Endothelial cell of umbilical vein (primary cell): ENCODE data around the gene PPP5C. TPM values are rescaled to one million over a fixed set of nuclear protein-coding genes. Genes with fewer than 3 reads are reported as not detected.

Source experiments
- BruUV-seq: library from RNA; stranded (reverse); fragments of 400-500 nt; replicated peaks from 2 replicates; lab custom pipeline; 2021; lab: Mats Ljungman, UMichigan
- CTCF ChIA-PET: fragments of 300-600, 350-600 bp; sonication (Branson Sonifier 250); formaldehyde crosslinking; loops from one replicate; lab custom pipeline; 2021; ENCODE audit warnings: antibody characterized with exemption, inconsistent platforms; lab: Charles Lee
- POLR2A ChIA-PET: fragments of 300-600, 350-600 bp; sonication (Branson Sonifier 250); formaldehyde crosslinking; loops from one replicate; lab custom pipeline; 2021; ENCODE audit warnings: antibody characterized with exemption, inconsistent platforms; lab: Charles Lee
- DNase-seq: peaks from one replicate; pipeline ENCODE4 v3.0.0-alpha.2; 2011; ENCODE audit warnings: low read depth, low spot score
- FAIRE-seq: peaks from 2 replicates; lab custom pipeline; 2011; peaks lifted over from hg19 to GRCh38; lab: Jason Lieb, UNC
- H2AFZ ChIP-seq: 2 replicates; pipeline ENCODE4 v1.6.0; 2012; ENCODE audit warnings: low read depth, low read length, control low read depth, inconsistent platforms
- H3K27ac ChIP-seq: 2 replicates; pipeline ENCODE4 v1.5.1; 2011; ENCODE audit warnings: low read depth, mild to moderate bottlenecking, control low read depth, low read length, moderate library complexity; ENCODE audit not compliant: insufficient read depth
- H3K27me3 ChIP-seq, 2 experiments: 2 replicates each; pipeline versions ENCODE4 v1.6.0 to v1.6.1; 2011; ENCODE audit warnings: low read length in 2 of 2, mixed read lengths in 1 of 2; ENCODE audit not compliant: control insufficient read depth in 2 of 2, insufficient read depth in 2 of 2
- H3K36me3 ChIP-seq, 2 experiments: 2 replicates in 1 of 2; 3 replicates in 1 of 2; pipeline ENCODE4 v1.5.1; 2011; ENCODE audit warnings: low read length in 2 of 2, mild to moderate bottlenecking in 1 of 2, moderate library complexity in 1 of 2; ENCODE audit not compliant: control insufficient read depth in 2 of 2, insufficient read depth in 2 of 2; ENCODE audit errors: extremely low read depth in 1 of 2
- H3K4me1 ChIP-seq: 3 replicates; pipeline ENCODE4 v1.5.1; 2011; ENCODE audit warnings: mild to moderate bottlenecking, low read length; ENCODE audit not compliant: control insufficient read depth, insufficient read depth; ENCODE audit errors: extremely low read depth
- H3K4me2 ChIP-seq: 2 replicates; pipeline ENCODE4 v1.6.1; 2011; ENCODE audit warnings: low read length, control low read depth, mixed read lengths; ENCODE audit not compliant: insufficient read depth
- H3K4me3 ChIP-seq, 3 experiments: fragments of 200-600 bp in 1 of 3; sonication (generic), shearing (Covaris generic) in 1 of 3; replicated peaks in 1 of 3; 2 replicates each; pipeline ENCODE4 v1.5.1; 2011 to 2016; ENCODE audit warnings: control low read depth in 3 of 3, low read length in 3 of 3, mild to moderate bottlenecking in 2 of 3, inconsistent platforms in 1 of 3, low read depth in 1 of 3, moderate library complexity in 1 of 3; ENCODE audit not compliant: insufficient read depth in 1 of 3
- H3K79me2 ChIP-seq: 2 replicates; pipeline ENCODE4 v1.6.0; 2012; ENCODE audit warnings: low read length, inconsistent platforms; ENCODE audit not compliant: control insufficient read depth, insufficient read depth
- H3K9ac ChIP-seq: replicated peaks from 2 replicates; pipeline ENCODE3; 2011; ENCODE audit warnings: low read length, control low read depth; ENCODE audit not compliant: insufficient read depth; ENCODE audit errors: extremely low read depth
- H3K9me1 ChIP-seq: replicated peaks from 3 replicates; pipeline ENCODE4 v1.6.0; 2011; ENCODE audit warnings: mild to moderate bottlenecking, low read length; ENCODE audit not compliant: control insufficient read depth, insufficient read depth; ENCODE audit errors: extremely low read depth
- H3K9me3 ChIP-seq: replicated peaks from 2 replicates; pipeline ENCODE4 v1.5.1; 2012; ENCODE audit warnings: low read length, inconsistent platforms; ENCODE audit not compliant: control insufficient read depth, insufficient read depth
- H4K20me1 ChIP-seq: replicated peaks from 2 replicates; pipeline ENCODE3; 2011; ENCODE audit warnings: mild to moderate bottlenecking, low read length; ENCODE audit not compliant: control insufficient read depth, insufficient read depth; ENCODE audit errors: extremely low read depth
- EZH2 ChIP-seq: IDR thresholded peaks from 2 replicates; pipeline ENCODE4 v1.6.1; 2012; ENCODE audit warnings: borderline replicate concordance, low read depth, mild to moderate bottlenecking, moderate library complexity, low read length, inconsistent platforms; ENCODE audit not compliant: severe bottlenecking
- FOS ChIP-seq: IDR thresholded peaks from 2 replicates; pipeline ENCODE4 v1.6.1; 2011; ENCODE audit warnings: mild to moderate bottlenecking, low read length, moderate library complexity, borderline replicate concordance; ENCODE audit not compliant: insufficient read depth
- GATA2 ChIP-seq: IDR thresholded peaks from 2 replicates; pipeline ENCODE4 v1.7.0; 2011; ENCODE audit warnings: low read depth, mild to moderate bottlenecking, moderate library complexity, mixed read lengths, low read length; ENCODE audit not compliant: insufficient read length, insufficient read depth
- JUN ChIP-seq: IDR thresholded peaks from 2 replicates; pipeline ENCODE4 v1.6.1; 2011; ENCODE audit warnings: borderline replicate concordance, low read depth; ENCODE audit not compliant: insufficient read length, insufficient read depth
- MYC ChIP-seq: IDR thresholded peaks from one replicate; pipeline ENCODE4 v1.6.1; 2011; ENCODE audit warnings: mild to moderate bottlenecking, low read depth, low read length
- POLR2A ChIP-seq: IDR thresholded peaks from 2 replicates; pipeline ENCODE4 v1.6.1; 2012; ENCODE audit warnings: low read depth, mild to moderate bottlenecking, control low read depth, low read length
- POLR2AphosphoS5 ChIP-seq: IDR thresholded peaks from 2 replicates; pipeline ENCODE4 v1.6.1; 2012; ENCODE audit warnings: low read depth, mild to moderate bottlenecking, control low read depth, low read length, moderate library complexity; ENCODE audit not compliant: insufficient read depth
- dilution Hi-C: fragments of 300-500 bp; cut with MboI; formaldehyde crosslinking; loops from one replicate; pipeline ENCODE4 v1.15.0; 2019; ENCODE audit warnings: low sequenced_read_pairs; ENCODE audit not compliant: extremely low pct_ligation_motif_present
- intact Hi-C: fragments of 100-400 bp; cut with micrococcal nuclease; formaldehyde crosslinking; loops from one replicate; pipeline ENCODE4 v1.10.0; 2022
- polyA plus RNA-seq, 4 experiments: library from polyadenylated mRNA; depleted of rRNA in 3 of 4; stranded (reverse) in 3 of 4; unstranded in 1 of 4; fragments of >200 nt; gene quantifications; 2 replicates each; pipeline versions ENCODE4 v1.2.1 to v1.2.3, GENCODE V29; 2011 to 2012; ENCODE audit warnings: missing spikeins in 1 of 4
- total RNA-seq: library from RNA; stranded (reverse); gene quantifications from 2 replicates; pipeline ENCODE4 v1.2.3, GENCODE V29; 2021
- TF ChIP-seq, protein P1 (sequence below), 2 donors: IDR thresholded peaks; 1 replicate in 1 of 2; 2 replicates in 1 of 2; pipeline ENCODE4 v1.5.1; 2011; ENCODE audit warnings: low read length in 2 of 2, mild to moderate bottlenecking in 2 of 2, moderate library complexity in 2 of 2, control low read depth in 1 of 2, inconsistent platforms in 1 of 2, low read depth in 1 of 2; ENCODE audit not compliant: insufficient read depth in 1 of 2; ENCODE audit errors: extremely low read depth in 1 of 2
- TF ChIP-seq, protein P2 (sequence below): IDR thresholded peaks from 2 replicates; pipeline ENCODE4 v1.6.1; 2011; ENCODE audit not compliant: insufficient read depth, insufficient read length

The PPP5C gene
- total and polyA plus RNA-seq, 2 donors (not counting 3 experiments of a cell fraction or from before 2014, with no cell fraction given), result 114 to 172 TPM

DNA sequence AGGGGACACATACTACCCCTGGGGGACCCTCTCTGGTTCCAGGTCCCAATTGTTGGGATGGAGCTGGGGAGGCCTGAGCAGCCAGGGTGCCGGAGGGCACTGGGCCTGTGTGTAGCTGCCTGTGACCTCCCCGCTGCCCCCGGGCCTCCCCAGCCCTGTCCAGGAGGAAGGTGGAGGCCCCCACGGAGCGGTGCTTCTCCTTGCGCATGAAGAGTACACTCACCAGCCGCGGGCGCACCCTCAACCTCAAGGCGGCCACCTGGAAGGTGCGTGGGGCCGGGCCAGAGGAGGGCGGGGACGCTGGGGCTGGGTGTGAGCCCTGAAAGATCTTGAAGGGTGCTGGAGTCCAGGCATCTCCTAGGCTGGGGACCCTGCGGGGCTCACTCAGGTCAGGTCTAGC is 38.4 kb upstream of the PPP5C start:
- no peaks in the 10 kb centered on the region for H3K27me3 ChIP-seq
- no peak overlapping the region for H3K9ac ChIP-seq
- dilution Hi-C loops, result no loop called here
- no peaks in the 10 kb centered on the region for H4K20me1 ChIP-seq
- H3K4me2 ChIP-seq, result no peak overlapping the region
- H3K9me1 ChIP-seq, result no peaks in the 10 kb centered on the region
- CTCF ChIA-PET, result interaction anchor here (1.4 kb wide), 1 partner anchor 28 kb away, joined by 4 read pairs; no protein-coding TSS in a partner anchor
- peaks cover 0 to 3% of the 10 kb centered on the region in 2 experiments for H3K36me3 ChIP-seq
- H2AFZ ChIP-seq, result no peak overlapping the region
- POLR2A ChIA-PET, result no interaction called here
- DNase-seq (no peak), FAIRE-seq (no peak)
- no peaks in the 10 kb centered on the region for H3K4me1 ChIP-seq
- no peak overlapping the region for H3K27ac ChIP-seq
- no peaks in the 10 kb centered on the region for H3K79me2 ChIP-seq
- intact Hi-C loops, result no loop called here
- H3K4me3 ChIP-seq, result no peak overlapping the region
- no TSS peak for BruUV-seq
- H3K9me3 ChIP-seq, result peaks cover 3% of the 10 kb centered on the region
- TF ChIP-seq, protein P1, sequence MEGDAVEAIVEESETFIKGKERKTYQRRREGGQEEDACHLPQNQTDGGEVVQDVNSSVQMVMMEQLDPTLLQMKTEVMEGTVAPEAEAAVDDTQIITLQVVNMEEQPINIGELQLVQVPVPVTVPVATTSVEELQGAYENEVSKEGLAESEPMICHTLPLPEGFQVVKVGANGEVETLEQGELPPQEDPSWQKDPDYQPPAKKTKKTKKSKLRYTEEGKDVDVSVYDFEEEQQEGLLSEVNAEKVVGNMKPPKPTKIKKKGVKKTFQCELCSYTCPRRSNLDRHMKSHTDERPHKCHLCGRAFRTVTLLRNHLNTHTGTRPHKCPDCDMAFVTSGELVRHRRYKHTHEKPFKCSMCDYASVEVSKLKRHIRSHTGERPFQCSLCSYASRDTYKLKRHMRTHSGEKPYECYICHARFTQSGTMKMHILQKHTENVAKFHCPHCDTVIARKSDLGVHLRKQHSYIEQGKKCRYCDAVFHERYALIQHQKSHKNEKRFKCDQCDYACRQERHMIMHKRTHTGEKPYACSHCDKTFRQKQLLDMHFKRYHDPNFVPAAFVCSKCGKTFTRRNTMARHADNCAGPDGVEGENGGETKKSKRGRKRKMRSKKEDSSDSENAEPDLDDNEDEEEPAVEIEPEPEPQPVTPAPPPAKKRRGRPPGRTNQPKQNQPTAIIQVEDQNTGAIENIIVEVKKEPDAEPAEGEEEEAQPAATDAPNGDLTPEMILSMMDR (IDR thresholded peaks at IDR 0.05; ENCODE audit: extremely low read depth in 1 of 2, insufficient read depth in 1 of 2, low read depth in 1 of 2, low read length in 2 of 2), result no peak
- no peak for TF ChIP-seq JUN
- no peak for TF ChIP-seq GATA2
- TF ChIP-seq MYC, result no peak
- no peak for TF ChIP-seq POLR2AphosphoS5
- no peak for TF ChIP-seq FOS
- no peak for TF ChIP-seq EZH2
- TF ChIP-seq, protein P2, sequence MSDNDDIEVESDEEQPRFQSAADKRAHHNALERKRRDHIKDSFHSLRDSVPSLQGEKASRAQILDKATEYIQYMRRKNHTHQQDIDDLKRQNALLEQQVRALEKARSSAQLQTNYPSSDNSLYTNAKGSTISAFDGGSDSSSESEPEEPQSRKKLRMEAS, result no peak
- TF ChIP-seq POLR2A, result no peak
